ENCODE results near the gene RAB27B. TPM values are rescaled to one million over a fixed set of nuclear protein-coding genes. Genes with fewer than 3 reads are reported as not detected.
"Not testable (repeated sequence)": the region's sequence is repeated elsewhere in the genome, so short reads cannot be mapped to it uniquely, and the experiment has no call there.

The RAB27B gene
- total RNA-seq, 2 donors from 2014 or later: 0.66 to 10.1 TPM

DNA sequence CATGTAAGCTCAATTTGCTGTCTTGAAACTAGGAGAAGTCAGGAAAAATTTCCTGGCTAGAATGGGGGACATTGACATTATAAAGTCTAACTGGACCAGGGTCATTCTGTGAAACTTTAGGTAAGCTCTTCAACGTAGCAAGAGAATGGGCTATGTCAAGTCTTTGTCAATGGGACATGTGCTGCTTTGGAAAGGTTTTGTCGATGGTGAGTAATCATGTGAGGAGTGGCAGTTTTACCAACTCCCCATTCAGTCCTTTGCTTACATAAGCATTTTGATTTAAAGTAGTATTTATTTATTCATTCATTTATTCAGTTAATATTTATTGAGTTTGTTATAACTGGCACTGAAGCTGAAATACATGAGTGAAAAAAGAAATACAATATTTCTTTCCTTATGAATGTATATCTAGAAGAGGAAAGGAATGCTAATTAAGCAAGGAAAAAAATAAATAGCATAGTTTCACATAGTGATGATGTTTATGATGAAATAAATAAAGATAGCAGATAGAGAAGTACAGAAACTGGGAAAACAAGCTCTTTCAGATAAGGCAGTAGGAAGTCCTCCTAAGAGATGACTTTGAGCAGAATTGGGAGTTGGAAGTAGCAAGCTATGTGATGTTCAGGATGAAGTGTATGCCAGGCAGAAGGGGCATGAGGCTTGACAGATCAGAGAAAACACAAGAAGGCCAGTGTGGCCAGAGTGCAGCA is 25.4 kb upstream of the RAB27B start:
- Histone ChIP-seq H3K27ac (no peak overlapping the region), H3K4me1 (no peaks in the 10 kb centered on the region), H3K36me3 (replicated peaks in 1 of 2; ENCODE audit: insufficient read depth in 1 of 2, low read depth in 2 of 2) (no peaks in the 10 kb centered on the region), H3K9me3 (no peaks in the 10 kb centered on the region), H3K4me3 (no peak overlapping the region), H3K27me3 (no peaks in the 10 kb centered on the region)
- intact Hi-C loops (cut with DNase I): no loop called here
- no peak for DNase-seq
- ATAC-seq: no peak
- 67 to 70% methylated on average over 2 of the region's 2 CpGs for WGBS, 2 donors
- no peak for TF ChIP-seq POLR2A (IDR thresholded peaks at IDR 0.05)
- no peak for TF ChIP-seq CTCF (IDR thresholded peaks at IDR 0.05)

DNA sequence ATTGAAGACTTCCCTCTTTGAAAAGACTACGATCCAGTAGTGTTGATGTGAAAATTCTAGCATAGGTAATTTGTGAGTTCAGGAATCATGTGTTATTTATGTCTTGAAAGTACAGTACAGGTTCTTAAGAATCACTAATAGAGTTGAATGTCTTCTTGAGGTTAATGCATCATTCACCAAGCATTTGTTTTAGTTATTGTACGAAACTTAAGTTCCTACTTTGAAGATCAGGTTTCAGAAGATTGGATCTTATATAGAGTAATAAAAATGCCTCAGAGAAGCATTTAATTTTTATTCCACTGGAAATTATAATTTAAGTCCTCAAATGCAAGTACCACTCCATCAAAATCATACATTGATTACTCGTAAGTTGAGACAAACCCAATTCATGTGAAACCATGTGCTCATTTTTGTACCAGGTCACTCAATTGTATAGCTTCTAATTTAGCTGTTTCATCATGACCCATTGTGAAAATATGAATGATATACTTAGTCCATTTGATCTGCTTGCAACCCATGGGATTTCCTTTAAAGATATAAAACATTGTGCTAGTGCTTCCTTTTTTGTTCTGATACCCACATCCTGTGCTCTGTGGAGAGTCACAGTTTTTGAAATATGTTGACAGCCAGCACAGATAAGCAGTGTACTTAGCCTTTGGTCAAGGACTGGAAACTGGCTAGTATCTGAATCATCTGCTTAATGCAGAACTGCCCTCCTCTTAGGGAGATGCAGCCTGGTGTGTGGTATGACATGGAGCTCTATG is 22.5 kb upstream of the RAB27B start:
- no peaks in the 10 kb centered on the region for H3K27me3 ChIP-seq
- H3K27ac ChIP-seq: no peak overlapping the region
- no peak for TF ChIP-seq CTCF (IDR thresholded peaks at IDR 0.05)
- no peak for TF ChIP-seq POLR2A (IDR thresholded peaks at IDR 0.05)
- no peak for DNase-seq
- H3K9me3 ChIP-seq: no peaks in the 10 kb centered on the region
- H3K4me3 ChIP-seq: no peak overlapping the region
- no peaks in the 10 kb centered on the region for H3K4me1 ChIP-seq
- no peaks in the 10 kb centered on the region for H3K36me3 ChIP-seq (replicated peaks in 1 of 2; ENCODE audit: insufficient read depth in 1 of 2, low read depth in 2 of 2)
- 63 to 71% methylated on average over 3 of the region's 3 CpGs for WGBS, 2 donors
- no peak for ATAC-seq
- intact Hi-C loops (cut with DNase I): no loop called here

DNA sequence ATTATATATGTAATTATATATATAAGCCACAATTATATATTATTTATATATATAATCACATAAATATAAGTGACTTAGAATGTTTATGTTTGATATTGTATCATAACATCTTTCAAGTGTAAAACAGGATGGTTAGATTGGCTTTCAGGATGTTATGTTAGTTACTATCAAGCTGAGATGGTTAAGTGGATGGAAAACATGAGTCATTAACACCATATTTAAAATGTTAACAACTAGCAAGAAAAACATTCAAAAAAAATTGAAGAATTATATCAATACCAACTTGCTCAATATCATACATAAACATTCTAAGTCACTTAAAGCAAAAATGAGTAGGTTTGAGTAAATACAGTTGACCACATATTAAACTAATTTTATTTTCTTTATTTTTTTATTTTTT is 21.8 kb upstream of the RAB27B start:
- no peak for ATAC-seq
- Histone ChIP-seq H3K4me3 (no peak overlapping the region), H3K9me3 (no peaks in the 10 kb centered on the region), H3K36me3 (replicated peaks in 1 of 2; ENCODE audit: insufficient read depth in 1 of 2, low read depth in 2 of 2) (no peaks in the 10 kb centered on the region), H3K4me1 (no peaks in the 10 kb centered on the region), H3K27ac (no peak overlapping the region), H3K27me3 (no peaks in the 10 kb centered on the region)
- intact Hi-C loops (cut with DNase I): no loop called here
- no peak for TF ChIP-seq POLR2A (IDR thresholded peaks at IDR 0.05)
- TF ChIP-seq CTCF (IDR thresholded peaks at IDR 0.05): no peak
- DNase-seq: no peak

- WGBS, 2 donors: 93 to 94% methylated on average over 2 of the region's 2 CpGs
- Histone ChIP-seq H3K4me1 (no peaks in the 10 kb centered on the region), H3K36me3 (replicated peaks in 1 of 2; ENCODE audit: insufficient read depth in 1 of 2, low read depth in 2 of 2) (no peaks in the 10 kb centered on the region), H3K9me3 (no peaks in the 10 kb centered on the region), H3K4me3 (no peak overlapping the region), H3K27me3 (no peaks in the 10 kb centered on the region), H3K27ac (no peak overlapping the region)
- no peak for ATAC-seq
- TF ChIP-seq CTCF (IDR thresholded peaks at IDR 0.05) (no peak), POLR2A (IDR thresholded peaks at IDR 0.05) (no peak)
- intact Hi-C loops (cut with DNase I): no loop called here
- no peak for DNase-seq
Measured at GRCh38 chr18:54807303-54807702, 21.0 kb upstream of the RAB27B start.

GRCh38 chr18:54810662-54811061 is 17.6 kb upstream of the RAB27B start:
- ATAC-seq; DNase-seq; intact Hi-C loops (cut with DNase I); H3K27ac ChIP-seq; H3K27me3 ChIP-seq; H3K9me3 ChIP-seq; H3K4me3 ChIP-seq; H3K4me1 ChIP-seq; H3K36me3 ChIP-seq (replicated peaks in 1 of 2; ENCODE audit: insufficient read depth in 1 of 2, low read depth in 2 of 2): not testable (repeated sequence)
- WGBS, 2 donors: 95 to 96% methylated on average over 5 of the region's 5 CpGs
